ENCODE results near the gene BTNL9. TPM values are rescaled to one million over a fixed set of nuclear protein-coding genes. Genes with fewer than 3 reads are reported as not detected.

Gene BTNL9
- total and polyA plus RNA-seq, 2 of the 4 experiments (the other 2 are of a cell fraction), result not detected

- no peak overlapping the region for H3K9ac ChIP-seq (ENCODE audit: low read depth, low read length)
- in situ Hi-C loops (cut with MboI; ENCODE audit: low sequenced_read_pairs), result no loop called here
- H3K9me1 ChIP-seq (ENCODE audit: insufficient read depth, low read length), result no peaks in the 10 kb centered on the region
- H3K14ac ChIP-seq (replicated peaks; ENCODE audit: low read depth, low read length), result no peak overlapping the region
- TF ChIP-seq SMC3 (IDR thresholded peaks at IDR 0.05; ENCODE audit: low read depth, low read length), result no peak
- TF ChIP-seq MAFK (IDR thresholded peaks at IDR 0.05; ENCODE audit: low read depth, low read length), result no peak
- TF ChIP-seq POLR2A (IDR thresholded peaks at IDR 0.05; ENCODE audit: low read depth, low read length), result no peak
- TF ChIP-seq USF2 (IDR thresholded peaks at IDR 0.05; ENCODE audit: low read depth, low read length), result no peak
- TF ChIP-seq CHD1 (IDR thresholded peaks at IDR 0.05; ENCODE audit: low read depth, low read length), result no peak
- TF ChIP-seq, protein P1, sequence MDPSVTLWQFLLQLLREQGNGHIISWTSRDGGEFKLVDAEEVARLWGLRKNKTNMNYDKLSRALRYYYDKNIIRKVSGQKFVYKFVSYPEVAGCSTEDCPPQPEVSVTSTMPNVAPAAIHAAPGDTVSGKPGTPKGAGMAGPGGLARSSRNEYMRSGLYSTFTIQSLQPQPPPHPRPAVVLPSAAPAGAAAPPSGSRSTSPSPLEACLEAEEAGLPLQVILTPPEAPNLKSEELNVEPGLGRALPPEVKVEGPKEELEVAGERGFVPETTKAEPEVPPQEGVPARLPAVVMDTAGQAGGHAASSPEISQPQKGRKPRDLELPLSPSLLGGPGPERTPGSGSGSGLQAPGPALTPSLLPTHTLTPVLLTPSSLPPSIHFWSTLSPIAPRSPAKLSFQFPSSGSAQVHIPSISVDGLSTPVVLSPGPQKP (IDR thresholded peaks at IDR 0.05; ENCODE audit: borderline replicate concordance, low read depth, low read length), result no peak
- TF ChIP-seq RAD21 (IDR thresholded peaks at IDR 0.05; ENCODE audit: low read length), result no peak
- no peak for TF ChIP-seq FOS (IDR thresholded peaks at IDR 0.05; ENCODE audit: low read depth, low read length)
- no peak for TF ChIP-seq MAZ (IDR thresholded peaks at IDR 0.05; ENCODE audit: borderline replicate concordance, low read depth, low read length)
- no peak for TF ChIP-seq NFE2L2 (IDR thresholded peaks at IDR 0.05; ENCODE audit: low read depth, low read length)
- TF ChIP-seq RCOR1 (IDR thresholded peaks at IDR 0.05; ENCODE audit: insufficient replicate concordance, low read length), result no peak
- no peak for TF ChIP-seq MXI1 (IDR thresholded peaks at IDR 0.05; ENCODE audit: borderline replicate concordance, low read depth, low read length)
- no peak for TF ChIP-seq CEBPB (IDR thresholded peaks at IDR 0.05; ENCODE audit: low read depth, low read length)
- TF ChIP-seq RFX5 (IDR thresholded peaks at IDR 0.05; ENCODE audit: low read depth, low read length), result no peak
- no peak for TF ChIP-seq BHLHE40 (IDR thresholded peaks at IDR 0.05; ENCODE audit: low read depth, low read length)
- TF ChIP-seq, protein P2, sequence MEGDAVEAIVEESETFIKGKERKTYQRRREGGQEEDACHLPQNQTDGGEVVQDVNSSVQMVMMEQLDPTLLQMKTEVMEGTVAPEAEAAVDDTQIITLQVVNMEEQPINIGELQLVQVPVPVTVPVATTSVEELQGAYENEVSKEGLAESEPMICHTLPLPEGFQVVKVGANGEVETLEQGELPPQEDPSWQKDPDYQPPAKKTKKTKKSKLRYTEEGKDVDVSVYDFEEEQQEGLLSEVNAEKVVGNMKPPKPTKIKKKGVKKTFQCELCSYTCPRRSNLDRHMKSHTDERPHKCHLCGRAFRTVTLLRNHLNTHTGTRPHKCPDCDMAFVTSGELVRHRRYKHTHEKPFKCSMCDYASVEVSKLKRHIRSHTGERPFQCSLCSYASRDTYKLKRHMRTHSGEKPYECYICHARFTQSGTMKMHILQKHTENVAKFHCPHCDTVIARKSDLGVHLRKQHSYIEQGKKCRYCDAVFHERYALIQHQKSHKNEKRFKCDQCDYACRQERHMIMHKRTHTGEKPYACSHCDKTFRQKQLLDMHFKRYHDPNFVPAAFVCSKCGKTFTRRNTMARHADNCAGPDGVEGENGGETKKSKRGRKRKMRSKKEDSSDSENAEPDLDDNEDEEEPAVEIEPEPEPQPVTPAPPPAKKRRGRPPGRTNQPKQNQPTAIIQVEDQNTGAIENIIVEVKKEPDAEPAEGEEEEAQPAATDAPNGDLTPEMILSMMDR (conservative IDR thresholded peaks at IDR 0.05; ENCODE audit: low read depth, low read length), result no peak
- H2AK9ac ChIP-seq (replicated peaks; ENCODE audit: low read depth, low read length, poor library complexity), result no peak overlapping the region
- ChIA-PET POLR2A (ENCODE audit: unreplicated experiment) (no interaction called here), CTCF (no interaction called here)
- intact Hi-C loops (cut with micrococcal nuclease), result no loop called here
- H2AFZ ChIP-seq (replicated peaks; ENCODE audit: low read length, poor library complexity), result no peak overlapping the region
- no peak overlapping the region for H3K23ac ChIP-seq (ENCODE audit: low read depth, low read length)
- no peaks in the 10 kb centered on the region; the same call in 1 of the 2 replicates for H3K9me3 ChIP-seq (ENCODE audit: control insufficient read depth, insufficient read depth, low read length)
- H3K4me3 ChIP-seq (ENCODE audit: insufficient read depth, low read depth, low read length), result no peak overlapping the region
- no peak overlapping the region for H2BK120ac ChIP-seq (ENCODE audit: low read depth, low read length)
- H3K56ac ChIP-seq (ENCODE audit: extremely low read depth, insufficient read depth, low read length), result no peak overlapping the region
- H4K5ac ChIP-seq (ENCODE audit: low read depth, low read length), result no peak overlapping the region
- ATAC-seq (ENCODE audit: low read depth) (no peak), DNase-seq (no peak)
- no peak overlapping the region for H2BK5ac ChIP-seq (ENCODE audit: low read depth, low read length, poor library complexity, severe bottlenecking)
- no peaks in the 10 kb centered on the region for H3K79me1 ChIP-seq (ENCODE audit: low read depth in 1 of 2, low read length in 2 of 2)
- no peaks in the 10 kb centered on the region for H3K4me1 ChIP-seq (ENCODE audit: control insufficient read depth, insufficient read depth, low read length)
- dilution Hi-C loops (cut with HindIII; ENCODE audit: low sequenced_read_pairs, unreplicated experiment), result no loop called here
- no peak overlapping the region for H4K91ac ChIP-seq (ENCODE audit: insufficient read depth, low read depth, low read length)
- H2AK5ac ChIP-seq (ENCODE audit: low read depth, low read length), result no peak overlapping the region
- BruUV-seq (replicated peaks), result no TSS peak
- no peak overlapping the region for H3K18ac ChIP-seq (ENCODE audit: low read depth, low read length)
- H3K27me3 ChIP-seq (ENCODE audit: control insufficient read depth, insufficient read depth, low read length), result peaks cover 7% of the 10 kb centered on the region
- H2BK20ac ChIP-seq (ENCODE audit: low read depth, low read length), result no peak overlapping the region
- H3K4ac ChIP-seq (ENCODE audit: low read depth, low read length), result no peak overlapping the region
- no peaks in the 10 kb centered on the region for H4K20me1 ChIP-seq (ENCODE audit: insufficient read depth, low read length)
- no peak overlapping the region for H2BK15ac ChIP-seq (ENCODE audit: low read depth, low read length)
- no peak overlapping the region for H4K8ac ChIP-seq (ENCODE audit: low read depth in 2 of 2, low read length in 2 of 2)
- no peaks in the 10 kb centered on the region for H3K36me3 ChIP-seq (ENCODE audit: control insufficient read depth, insufficient read depth, low read length)
- no peak overlapping the region for H3K4me2 ChIP-seq (ENCODE audit: low read depth, low read length)
- no peak overlapping the region for H3K27ac ChIP-seq (ENCODE audit: insufficient read depth, low read length)
Observed at GRCh38 chr5:181081989-181082388, 41.9 kb downstream of the BTNL9 start.
